HL-60/S4 (cell line): ENCODE measurements around the gene CRCP.

ENCODE experiments used
- in situ Hi-C: fragments of 300-500 bp; cut with MboI; formaldehyde crosslinking; loops from 2 replicates; pipeline ENCODE4 v1.14.3; 2022; ENCODE audit warnings: low sequenced_read_pairs

CRCP gene

GRCh38 chr7:66187905-66188304 is 73.3 kb downstream of the CRCP start:
- in situ Hi-C loops: no loop called here

DNA sequence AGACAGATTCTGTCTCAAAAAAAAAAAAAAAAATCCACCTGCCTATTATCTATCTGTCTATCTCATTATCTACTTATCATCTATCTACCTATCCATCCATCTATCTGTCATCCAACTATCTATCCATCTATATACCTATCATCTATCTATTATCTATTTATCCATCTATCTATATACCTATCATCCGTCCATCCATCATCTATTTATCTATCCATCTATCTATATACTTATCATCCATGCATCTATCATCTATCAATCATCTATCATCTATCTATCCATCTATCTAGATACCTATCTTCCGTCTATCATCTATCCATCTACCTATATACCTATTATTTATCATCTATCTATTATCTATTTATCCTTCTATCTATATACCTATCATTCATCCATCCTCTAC is 74.0 kb downstream of the CRCP start:
- in situ Hi-C loops: no loop called here

DNA sequence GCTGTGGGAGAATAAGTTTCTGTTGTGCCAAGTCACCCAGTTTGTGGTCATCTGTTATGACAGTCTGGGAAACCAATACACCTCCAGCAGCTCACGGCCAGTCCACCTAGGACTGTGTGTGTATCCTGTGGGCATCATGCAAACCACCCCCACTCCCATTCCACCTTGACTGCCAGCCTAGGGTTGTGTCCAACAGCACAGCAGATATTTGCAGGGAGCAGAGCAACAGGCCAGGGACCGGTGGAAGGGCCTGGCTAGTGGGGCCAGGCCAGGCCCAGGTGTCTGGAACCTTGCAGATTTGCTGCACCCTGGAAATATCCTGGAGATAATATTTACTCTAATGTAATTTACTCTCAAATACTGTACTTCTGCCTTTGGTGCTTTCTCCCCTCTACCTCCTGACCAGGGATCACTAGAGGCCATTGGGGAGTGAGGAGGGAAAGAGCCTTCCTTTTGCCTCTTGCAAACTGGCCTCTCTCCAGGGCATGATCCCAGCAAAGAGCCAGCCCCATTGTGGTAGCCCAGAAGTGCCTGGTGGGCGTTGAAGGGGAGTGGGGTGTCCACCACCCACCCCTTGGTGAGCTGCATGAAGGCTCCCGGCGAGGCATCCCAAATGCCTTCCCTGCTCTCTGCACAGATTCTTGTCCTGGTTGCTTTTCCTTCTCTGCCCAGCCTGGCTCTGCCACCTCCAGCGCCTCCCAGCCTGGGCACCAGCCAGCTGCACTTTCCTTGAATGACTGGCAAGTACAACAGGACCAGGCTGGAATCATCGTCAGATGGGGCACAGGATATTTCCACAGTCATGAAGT is 75.3 kb downstream of the CRCP start:
- in situ Hi-C loops: no loop called here

GRCh38 chr7:66190504-66190857 is 75.8 kb downstream of the CRCP start:
- in situ Hi-C loops: no loop called here

DNA sequence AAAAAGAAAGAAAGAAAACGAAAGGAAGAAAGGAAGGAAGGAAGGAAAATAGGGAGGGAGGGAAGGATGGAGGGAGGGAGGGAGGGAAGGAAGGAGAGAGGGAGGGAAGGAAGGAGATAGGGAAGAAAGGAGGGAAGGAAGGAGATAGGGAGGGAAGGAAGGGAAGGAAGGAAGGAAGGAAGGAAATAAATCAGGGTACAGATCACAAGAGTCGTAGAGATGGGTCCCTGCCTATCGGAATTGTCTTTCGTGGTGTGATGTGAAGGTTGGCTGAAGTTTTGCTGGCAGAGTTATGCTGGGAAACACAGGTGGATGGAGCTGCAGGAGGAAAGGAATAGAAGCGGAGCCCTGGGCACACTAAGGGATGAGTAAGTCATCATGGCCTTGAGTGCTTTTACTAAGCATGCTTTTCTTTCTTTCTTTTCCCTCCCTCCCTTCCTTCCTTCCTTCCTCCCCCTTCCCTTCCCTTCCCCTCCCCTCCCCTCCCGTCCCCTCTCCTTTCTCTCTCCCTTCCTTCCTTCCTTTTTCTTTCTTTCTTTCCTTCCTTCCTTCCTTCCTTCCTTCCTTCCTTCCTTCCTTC is 78.6 kb downstream of the CRCP start:
- in situ Hi-C loops: no loop called here

- in situ Hi-C loops: no loop called here
Observed at GRCh38 chr7:66198469-66198868, 83.8 kb downstream of the CRCP start.

GRCh38 chr7:66198956-66199355 is 84.3 kb downstream of the CRCP start:
- in situ Hi-C loops: no loop called here

GRCh38 chr7:66202441-66202840 is 87.8 kb downstream of the CRCP start:
- in situ Hi-C loops: no loop called here
